HepG2 (cell line): ENCODE measurements around the gene TEX19. TPM values are rescaled to one million over a fixed set of nuclear protein-coding genes. Genes with fewer than 3 reads are reported as not detected.

Experiments used
- AHDC1 ChIP-seq: sonication (generic); formaldehyde crosslinking; IDR thresholded peaks from 2 replicates; pipeline ENCODE4 v1.5.1; 2020; ENCODE audit warnings: mild to moderate bottlenecking, missing genetic modification reagents, borderline replicate concordance
- CCDC6 ChIP-seq: sonication (generic); formaldehyde crosslinking; IDR thresholded peaks from 2 replicates; pipeline ENCODE4 v1.8.1; 2022; ENCODE audit warnings: mild to moderate bottlenecking, missing genetic modification reagents, moderate library complexity
- KDM1A ChIP-seq: IDR thresholded peaks from 2 replicates; pipeline ENCODE4 v1.6.1; 2016; ENCODE audit warnings: missing compliant biosample characterization
- REL ChIP-seq: sonication (generic); formaldehyde crosslinking; conservative IDR thresholded peaks from 2 replicates; pipeline ENCODE4 v1.8.0; 2022; ENCODE audit warnings: mild to moderate bottlenecking, missing genetic modification reagents, moderate library complexity
- SIX4 ChIP-seq: sonication (generic); formaldehyde crosslinking; IDR thresholded peaks from 2 replicates; pipeline ENCODE4 v1.4.0; 2020; ENCODE audit warnings: missing genetic modification reagents
- SNRNP70 ChIP-seq: fragments of 200-400 bp; formaldehyde crosslinking; IDR thresholded peaks from 2 replicates; pipeline ENCODE4 v1.6.1; 2017; ENCODE audit warnings: mild to moderate bottlenecking, low read depth, low read length, moderate library complexity
- SP1 ChIP-seq, 2 experiments: fragments of 450-650 bp in 1 of 2; sonication (generic) in 1 of 2; formaldehyde crosslinking in 1 of 2; IDR thresholded peaks; 2 replicates each; pipeline versions ENCODE4 v1.4.0 to v1.6.1; 2016 to 2020; ENCODE audit warnings: missing genetic modification reagents in 1 of 2
- TMF1 ChIP-seq: sonication (generic); formaldehyde crosslinking; IDR thresholded peaks from 2 replicates; pipeline ENCODE4 v1.8.1; 2022; ENCODE audit warnings: low read depth, missing genetic modification reagents
- U2AF1 ChIP-seq: fragments of 200-400 bp; formaldehyde crosslinking; optimal IDR thresholded peaks from 2 replicates; pipeline ENCODE3; 2017; ENCODE audit warnings: mild to moderate bottlenecking, low read depth, low read length
- ZBTB21 ChIP-seq: sonication (generic); formaldehyde crosslinking; IDR thresholded peaks from 2 replicates; pipeline ENCODE4 v1.4.0; 2020; ENCODE audit warnings: missing genetic modification reagents
- ZFP41 ChIP-seq: sonication (generic); formaldehyde crosslinking; IDR thresholded peaks from 2 replicates; pipeline ENCODE4 v1.4.0; 2020; ENCODE audit warnings: mild to moderate bottlenecking, missing genetic modification reagents, borderline replicate concordance
- ZNF263 ChIP-seq: sonication (generic); formaldehyde crosslinking; IDR thresholded peaks from 2 replicates; pipeline ENCODE4 v1.4.0; 2020; ENCODE audit warnings: missing genetic modification reagents
- ZNF281 ChIP-seq: sonication (generic); formaldehyde crosslinking; IDR thresholded peaks from 2 replicates; pipeline ENCODE4 v1.4.0; 2020; ENCODE audit warnings: missing genetic modification reagents, borderline replicate concordance
- ZNF530 ChIP-seq: sonication (generic); formaldehyde crosslinking; IDR thresholded peaks from 2 replicates; pipeline ENCODE4 v1.5.0; 2020; ENCODE audit warnings: low read depth, mild to moderate bottlenecking, missing genetic modification reagents
- ZNF574 ChIP-seq: sonication (generic); formaldehyde crosslinking; IDR thresholded peaks from 2 replicates; pipeline ENCODE4 v1.4.0; 2020; ENCODE audit warnings: missing genetic modification reagents
- polyA plus RNA-seq, 8 experiments: library from polyadenylated mRNA; depleted of rRNA in 3 of 8; stranded (reverse) in 7 of 8; unstranded in 1 of 8; fragments of >200 nt; fragmentation: Illumina TruSeq in 4 of 8; extraction: Trizol in 4 of 8; gene quantifications; 2 replicates each; pipeline versions ENCODE4 v1.2.1 to v1.2.3, GENCODE V29; 2011 to 2016; ENCODE audit warnings: low read depth in 4 of 8, missing spikeins in 1 of 8, mixed read lengths in 1 of 8; ENCODE audit not compliant: insufficient read depth in 1 of 8
- total RNA-seq, 5 experiments: library from RNA; depleted of rRNA; stranded (reverse); fragments of >200 nt; fragmentation: Illumina TruSeq; extraction: Trizol; gene quantifications; 2 replicates each; pipeline ENCODE4 v1.2.3, GENCODE V29; 2016; ENCODE audit warnings: low read depth in 1 of 5

TEX19 gene
- total and polyA plus RNA-seq, 2 of the 13 experiments (the other 11 are each of a cell fraction or from before 2014, with no cell fraction given): 1.3 to 6.0 TPM

GRCh38 chr17:82316651-82317393, 42.2 kb upstream of the TEX19 start (continued):
- 0 out of 2 replicates have a peak, but pooled peaks have one; percentile 1 for TF ChIP-seq ZNF281 (CRISPR knock-in tag)
- TF ChIP-seq SNRNP70: no peak
- TF ChIP-seq ZNF263 (CRISPR knock-in tag): 0 out of 2 replicates have a peak, but pooled peaks have one; percentile 43
- TF ChIP-seq KDM1A: no peak
- TF ChIP-seq ZNF530 (CRISPR knock-in tag): no peak
- TF ChIP-seq TMF1 (CRISPR knock-in tag): peak; percentile 87
- peak; percentile 75; the same call in 1 of the 2 replicates for TF ChIP-seq REL (CRISPR knock-in tag)
- no peak for TF ChIP-seq AHDC1 (CRISPR knock-in tag)
- 0 out of 2 replicates have a peak, but pooled peaks have one; percentile 29 for TF ChIP-seq ZNF574
- TF ChIP-seq ZBTB21 (CRISPR knock-in tag): no peak
- no peak for TF ChIP-seq SIX4 (CRISPR knock-in tag)
- TF ChIP-seq U2AF1: no peak
- TF ChIP-seq CCDC6 (CRISPR knock-in tag): peak; percentile 76; the same call in 1 of the 2 replicates
- TF ChIP-seq SP1 (IDR thresholded peaks at IDR 0.05): no peak
- TF ChIP-seq SP1 (CRISPR knock-in tag; IDR thresholded peaks at IDR 0.05): no peak
- 0 out of 2 replicates have a peak, but pooled peaks have one; percentile 25 for TF ChIP-seq ZFP41 (CRISPR knock-in tag)
